GM19468 (cell line): ENCODE results near the gene FUCA1.
"Not testable (repeated sequence)": the region's sequence is repeated elsewhere in the genome, so short reads cannot be mapped to it uniquely, and the experiment has no call there.

Experiments
- ATAC-seq: cut with Tn5 transposase; IDR thresholded peaks from one replicate; pipeline ENCODE4 v1.9.1; 2021; ENCODE audit warnings: mild to moderate bottlenecking, moderate library complexity, moderate number of reproducible peaks; ENCODE audit not compliant: unreplicated experiment; ENCODE audit errors: extremely low read depth

FUCA1 gene

DNA sequence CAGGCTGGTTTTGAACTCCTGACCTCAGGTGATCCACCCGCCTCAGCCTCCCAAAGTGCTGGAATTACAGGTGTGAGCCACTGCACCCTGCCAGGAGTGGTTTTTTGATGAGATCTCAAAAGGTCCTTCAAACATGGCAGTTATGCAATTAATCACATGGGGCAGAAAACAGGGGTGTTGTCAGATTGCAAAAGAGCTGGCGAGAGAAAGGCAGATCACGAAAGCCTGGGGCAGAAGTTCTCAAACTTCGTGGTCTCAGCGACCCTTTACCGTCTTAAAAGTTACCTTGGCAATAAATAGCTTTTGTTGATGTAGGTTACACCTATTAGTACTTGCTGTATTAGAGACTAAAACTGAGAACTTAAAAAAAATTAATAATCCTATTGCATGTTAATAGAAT, 29.0 kb upstream of the FUCA1 start:
- ATAC-seq, result no peak

DNA sequence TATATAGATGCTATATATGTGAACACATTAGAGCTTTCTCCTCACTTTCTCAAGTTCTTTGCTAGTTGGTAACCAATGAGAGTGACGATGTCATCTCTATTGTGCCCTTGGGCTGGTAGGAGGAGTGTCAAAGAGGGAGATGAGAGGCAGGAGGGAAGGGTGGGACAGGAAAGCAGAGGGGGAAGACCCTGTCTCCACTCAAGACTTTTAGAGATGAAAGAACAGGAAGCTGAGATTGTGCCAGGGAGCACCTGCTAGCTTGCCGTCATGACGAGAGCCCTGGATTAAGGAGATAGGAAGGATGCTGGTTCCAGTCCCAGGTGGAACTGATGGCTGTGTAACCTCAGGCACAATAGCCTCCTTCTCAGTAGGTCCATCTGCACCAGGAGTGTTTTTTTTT, 28.4 kb upstream of the FUCA1 start:
- no peak for ATAC-seq

DNA sequence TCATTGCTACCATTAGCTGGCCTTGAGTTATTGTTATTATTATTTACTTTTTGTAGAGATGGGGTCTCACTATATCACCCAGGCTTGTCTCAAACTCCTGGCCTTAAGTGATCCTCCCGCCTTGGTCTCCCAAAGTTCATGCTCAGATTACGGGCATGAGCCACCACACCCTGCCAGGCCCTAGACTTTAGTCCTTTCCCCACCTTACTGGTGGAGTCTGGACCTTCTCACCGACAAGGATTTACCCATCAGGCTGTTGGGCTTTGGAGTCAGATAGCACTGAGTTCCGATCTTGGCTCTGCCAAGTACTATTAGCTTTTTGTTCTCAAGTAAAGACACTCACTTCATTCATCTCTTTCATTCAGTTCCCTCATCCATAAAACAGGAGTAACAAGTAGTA, 27.9 kb upstream of the FUCA1 start:
- no peak for ATAC-seq

DNA sequence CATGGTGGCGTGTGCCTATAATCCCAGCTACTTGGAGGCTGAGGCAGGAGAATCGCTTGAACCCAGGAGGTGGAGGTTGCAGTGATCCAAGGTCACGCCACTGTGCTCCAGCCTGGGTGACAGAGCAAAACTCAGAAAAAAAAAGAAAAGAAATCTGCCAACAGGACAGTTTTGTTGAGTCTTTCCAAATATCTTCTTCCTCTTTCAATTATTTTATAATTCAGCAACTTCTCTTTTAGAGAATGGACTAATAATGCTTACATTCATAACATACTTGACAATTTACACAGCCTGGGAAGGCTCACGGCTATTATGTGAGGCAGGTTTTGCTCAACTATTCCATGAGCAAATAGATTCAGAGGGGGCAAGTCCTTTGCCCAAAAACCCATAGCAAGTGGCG, 27.0 kb upstream of the FUCA1 start:
- no peak for ATAC-seq

DNA sequence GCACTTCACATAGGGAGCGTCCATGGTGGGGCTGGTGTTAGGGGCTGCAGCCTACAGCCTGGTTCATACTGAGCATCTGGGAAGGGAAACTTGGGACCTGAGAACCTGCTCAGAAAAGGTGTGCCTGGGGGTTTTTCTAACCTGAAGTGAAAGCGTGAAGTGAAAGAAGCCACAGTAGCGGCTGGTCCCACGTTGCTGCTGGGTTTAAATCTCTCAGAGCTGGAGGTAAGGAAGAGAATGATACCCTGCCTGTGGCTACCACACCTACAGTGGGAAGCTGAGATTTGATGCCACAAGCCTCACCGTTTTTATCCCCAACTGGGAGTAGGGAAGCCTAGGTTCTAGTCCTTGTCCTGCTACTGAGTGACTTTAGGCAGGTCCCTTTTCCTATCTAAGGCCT, 21.0 kb upstream of the FUCA1 start:
- no peak for ATAC-seq

DNA sequence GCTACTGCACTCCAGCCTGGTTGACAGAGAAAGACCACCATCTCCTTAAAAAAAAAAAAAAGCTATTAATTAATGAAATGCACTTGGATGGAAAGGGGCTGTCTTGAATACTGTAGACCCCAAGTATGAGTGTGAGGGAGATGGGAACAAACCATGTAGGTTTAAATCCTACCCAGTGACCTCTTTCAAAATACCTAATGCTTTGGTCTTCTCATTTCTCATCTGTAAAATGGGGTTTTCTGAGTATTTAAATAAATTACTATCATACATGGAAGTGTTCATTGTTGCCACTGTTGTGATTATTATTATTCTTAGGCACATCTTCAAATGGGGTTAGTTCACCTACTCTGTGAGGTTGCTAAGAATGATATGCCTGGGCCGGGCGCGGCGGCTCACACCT, 17.1 kb upstream of the FUCA1 start:
- no peak for ATAC-seq

DNA sequence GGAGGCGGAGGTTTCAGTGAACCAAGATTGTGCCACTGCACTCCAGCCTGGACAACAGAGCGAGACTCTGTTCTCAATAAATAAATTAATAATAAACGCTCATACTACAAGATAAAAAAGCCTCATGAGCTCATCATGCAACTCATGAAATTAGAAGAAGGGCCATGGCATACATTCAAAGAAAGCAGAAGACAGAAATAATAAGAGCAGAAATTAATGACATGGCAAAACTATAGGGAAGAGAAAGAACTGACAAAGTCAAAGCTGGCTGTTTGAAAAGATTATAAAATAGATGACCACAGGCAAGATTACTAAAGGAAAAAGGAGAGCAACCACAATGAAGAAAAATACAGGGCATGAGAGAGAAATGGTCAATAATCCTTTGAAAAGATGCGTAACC, 14.7 kb upstream of the FUCA1 start:
- ATAC-seq, result no peak

DNA sequence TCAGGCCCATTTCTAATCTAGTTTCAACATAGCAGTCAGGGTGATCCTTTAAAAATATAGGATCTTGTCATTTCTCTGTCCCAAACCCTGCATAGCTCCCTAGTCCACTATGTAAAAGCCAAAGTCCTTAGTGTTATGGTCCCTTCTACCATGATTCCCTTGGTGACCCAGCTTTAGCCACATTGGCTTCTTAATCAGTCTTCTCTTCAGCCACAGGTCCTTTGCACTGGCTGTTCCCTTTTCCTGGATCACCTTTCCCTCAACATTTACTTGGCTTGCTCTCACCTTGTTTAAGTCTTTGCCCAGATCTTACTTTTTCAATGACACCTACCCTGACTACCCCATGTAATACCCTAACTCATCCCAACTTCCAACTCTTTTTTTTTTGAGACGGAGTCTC, 11.7 kb upstream of the FUCA1 start:
- ATAC-seq, result no peak

DNA sequence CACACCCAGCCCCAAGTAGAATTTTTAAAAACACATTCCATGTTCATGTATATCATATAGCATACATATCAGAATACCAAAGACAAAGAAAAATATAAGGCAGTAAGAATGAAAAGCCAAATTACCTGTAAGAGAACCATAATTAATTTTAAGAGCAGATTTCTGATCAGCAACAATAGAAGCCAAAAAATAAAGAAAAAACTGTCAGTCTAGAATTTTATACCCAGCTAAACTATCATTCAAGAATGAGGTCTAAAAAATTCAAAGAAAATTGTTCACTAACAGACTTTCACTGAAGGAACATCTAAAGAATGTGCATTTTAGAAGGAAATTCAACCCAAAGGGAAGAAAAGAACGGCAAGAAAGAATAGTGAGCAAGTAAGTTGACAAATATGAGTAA, 10.6 kb upstream of the FUCA1 start:
- ATAC-seq, result no peak

DNA sequence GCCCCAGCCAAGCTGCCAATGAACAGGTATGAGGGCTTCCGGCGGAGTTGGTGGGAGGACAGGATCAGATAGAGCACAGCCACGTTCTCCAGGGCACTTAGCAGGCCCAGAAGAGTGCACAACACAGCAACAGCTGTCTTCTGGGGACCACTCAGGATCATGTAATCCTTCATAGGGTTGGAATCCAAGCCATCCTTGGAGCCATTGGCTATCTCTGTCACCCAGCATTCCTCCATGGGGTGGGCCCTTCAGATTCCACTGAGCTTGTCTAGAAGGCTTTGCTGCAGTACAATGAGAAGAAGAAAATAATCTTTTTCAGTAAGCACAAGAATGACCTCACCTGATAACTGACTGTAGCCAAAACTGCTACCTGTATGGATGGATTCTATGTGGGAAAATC, 7.3 kb upstream of the FUCA1 start:
- no peak for ATAC-seq

DNA sequence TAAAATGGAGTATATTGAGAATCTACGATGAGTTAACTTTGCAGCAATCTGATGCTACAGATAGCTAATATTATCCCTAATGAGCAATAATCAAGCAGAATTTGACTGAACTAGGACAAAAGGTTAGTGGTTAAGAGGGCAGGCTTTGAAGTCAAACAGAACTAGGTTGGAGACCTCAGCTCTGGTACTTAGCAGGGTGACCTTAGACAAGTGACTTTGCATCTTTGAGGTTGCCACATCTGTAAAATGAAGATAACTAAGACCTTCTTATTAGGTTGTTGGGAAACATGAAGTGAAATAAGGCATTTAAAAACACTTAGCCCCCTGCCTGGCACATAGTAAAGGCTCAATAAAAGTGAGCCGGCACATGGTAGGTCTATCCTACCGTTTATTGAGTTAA, 4.3 kb upstream of the FUCA1 start:
- no peak for ATAC-seq

DNA sequence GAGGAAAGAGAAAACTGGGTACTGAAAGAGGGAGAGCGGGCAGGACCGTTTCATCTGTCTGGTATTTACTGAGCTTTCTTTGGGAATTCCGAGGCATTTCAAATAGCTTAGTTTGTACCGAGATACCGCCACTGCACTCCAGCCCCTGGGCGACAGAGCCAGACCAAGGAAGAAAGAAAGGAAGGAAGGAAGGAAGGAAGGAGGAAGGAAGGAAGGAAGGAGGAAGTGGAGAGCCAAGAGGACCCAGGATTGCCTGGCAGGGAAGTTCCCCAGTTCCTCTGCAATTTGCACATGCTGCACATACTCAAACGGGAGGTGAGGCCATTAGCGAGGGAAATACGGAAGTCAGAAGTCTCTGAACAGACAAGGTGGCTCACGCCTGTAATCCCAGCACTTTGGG, 961 bp upstream of the FUCA1 start:
- no peak for ATAC-seq

DNA sequence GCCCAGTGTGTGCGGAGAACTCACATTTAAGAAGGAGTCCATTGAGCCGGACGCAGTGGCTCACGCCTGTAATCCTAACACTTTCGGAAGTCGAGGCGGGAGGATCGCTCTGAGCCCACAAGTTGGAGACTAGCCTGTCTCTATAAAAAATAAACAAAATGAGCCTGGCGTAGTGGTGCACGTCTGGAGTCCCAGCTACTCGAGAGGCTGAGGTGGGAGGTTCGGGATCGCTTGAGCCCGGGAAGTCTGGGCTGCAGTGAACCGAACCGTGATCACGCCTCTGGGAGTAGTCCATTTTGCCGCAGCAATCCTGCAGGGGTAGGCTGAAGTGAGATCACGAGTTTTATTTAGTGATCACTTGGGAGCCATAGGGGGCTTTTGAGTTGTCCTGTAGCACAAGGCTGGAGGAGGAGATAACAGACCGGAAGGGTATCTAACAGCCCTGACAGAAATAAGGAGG, 497 bp upstream of the FUCA1 start:
- ATAC-seq, result no peak

DNA sequence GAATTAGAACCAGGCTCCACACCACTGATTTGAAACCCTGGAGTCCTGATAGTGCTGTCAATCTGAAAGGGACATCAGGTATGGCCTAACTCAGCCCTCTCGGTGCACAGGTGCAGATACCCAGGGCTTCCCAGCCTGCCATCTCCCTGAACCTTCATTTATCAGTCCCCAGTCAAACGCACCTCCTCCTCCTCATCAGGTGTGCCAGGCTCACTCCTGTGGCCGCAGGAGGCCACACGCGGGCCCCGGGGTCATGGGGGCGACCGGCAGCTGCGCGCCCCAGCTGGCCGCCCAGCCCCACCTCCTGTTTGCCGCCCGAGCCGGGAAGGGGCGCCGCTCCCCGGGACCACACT, 572 bp downstream of the FUCA1 start:
- no peak for ATAC-seq

DNA sequence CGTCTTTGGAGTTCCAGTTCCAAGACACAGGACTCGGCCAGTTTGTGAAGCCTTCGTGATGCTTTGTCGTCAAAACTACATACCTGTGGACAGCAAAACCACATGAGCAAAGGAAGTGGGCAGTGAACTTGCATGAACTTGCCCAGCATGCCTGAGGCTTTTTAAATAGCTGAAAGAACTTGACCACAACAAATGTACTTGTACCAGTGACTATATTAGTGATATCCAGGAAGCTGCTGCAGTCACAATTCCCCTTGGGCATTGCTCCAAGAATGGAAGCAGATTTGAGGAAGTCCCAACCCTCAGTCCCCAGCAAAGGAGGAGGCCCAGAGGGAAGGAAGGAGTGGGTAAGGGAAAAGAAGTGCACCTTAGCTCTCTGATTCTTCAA, 2.6 kb downstream of the FUCA1 start:
- ATAC-seq, result no peak

DNA sequence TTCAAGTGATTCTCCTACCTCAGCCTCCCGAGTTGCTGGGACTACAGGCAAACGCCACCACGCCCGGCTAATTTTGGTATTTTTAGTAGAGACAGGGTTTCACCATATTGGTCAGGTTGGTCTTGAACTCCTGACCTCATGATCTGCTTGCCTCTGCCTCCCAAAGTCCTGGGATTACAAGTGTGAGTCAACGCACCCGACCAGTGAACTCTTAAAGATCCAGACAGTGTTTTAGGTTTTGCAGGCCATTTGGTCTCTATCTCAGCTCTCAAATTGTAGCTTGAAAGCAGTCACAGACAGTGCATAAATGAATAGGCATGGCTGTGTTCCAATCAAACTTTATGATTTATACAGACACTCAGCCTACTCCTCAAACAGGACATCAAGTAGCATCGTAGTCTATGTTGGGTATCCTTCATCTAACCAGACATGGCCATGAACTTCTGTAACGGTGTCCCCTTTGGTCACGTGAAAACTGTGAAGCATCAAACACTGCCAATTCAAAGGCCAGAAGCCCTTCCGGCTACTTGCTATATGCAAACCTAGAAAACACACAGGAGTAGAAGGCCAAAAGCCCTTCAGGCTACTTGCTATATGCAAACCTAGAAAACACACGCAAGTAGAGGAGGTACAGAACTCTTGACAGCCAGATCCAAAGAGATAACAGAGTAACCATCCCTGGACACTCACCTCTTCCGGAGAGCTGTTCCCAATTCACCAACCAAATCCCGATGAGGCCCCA, 3.1 kb downstream of the FUCA1 start:
- ATAC-seq, result no peak

DNA sequence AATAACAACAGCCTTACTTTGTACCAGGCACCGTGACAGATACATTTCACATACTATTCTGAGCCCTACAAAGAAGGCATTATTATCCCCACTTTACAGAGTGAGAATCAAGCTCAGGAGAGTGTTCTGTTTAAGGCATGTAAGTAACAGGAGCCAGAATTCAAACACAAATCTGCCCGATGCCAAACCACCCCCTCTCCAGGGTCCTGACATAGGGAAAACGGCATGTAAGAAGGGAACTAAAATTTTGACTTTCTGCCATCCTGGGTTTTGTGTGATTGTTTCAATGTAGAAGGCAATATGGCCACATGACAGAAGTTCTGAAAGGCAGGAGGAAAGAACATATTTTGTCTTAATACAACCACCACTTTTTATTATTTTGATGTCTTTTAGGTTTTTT, 5.5 kb downstream of the FUCA1 start:
- ATAC-seq, result no peak

DNA sequence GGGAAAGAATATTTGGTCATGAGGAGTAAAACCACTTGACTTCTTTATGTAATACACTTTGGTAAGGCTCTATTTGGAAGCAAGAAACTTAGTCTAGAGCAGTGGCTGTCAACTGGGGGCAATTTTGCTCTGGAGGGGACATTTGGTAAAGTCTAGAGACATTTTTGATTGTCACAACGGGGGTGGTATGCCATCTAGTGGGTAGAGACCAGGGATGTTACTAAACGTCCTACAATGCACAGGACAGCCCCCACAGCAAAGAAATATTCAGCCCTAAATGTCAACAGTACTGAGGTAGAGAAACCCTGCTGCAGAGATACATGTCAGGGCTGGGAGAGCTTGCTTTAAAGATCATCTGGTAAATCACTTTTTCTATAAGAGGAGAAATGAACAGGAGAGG, 13.5 kb downstream of the FUCA1 start:
- ATAC-seq, result no peak

DNA sequence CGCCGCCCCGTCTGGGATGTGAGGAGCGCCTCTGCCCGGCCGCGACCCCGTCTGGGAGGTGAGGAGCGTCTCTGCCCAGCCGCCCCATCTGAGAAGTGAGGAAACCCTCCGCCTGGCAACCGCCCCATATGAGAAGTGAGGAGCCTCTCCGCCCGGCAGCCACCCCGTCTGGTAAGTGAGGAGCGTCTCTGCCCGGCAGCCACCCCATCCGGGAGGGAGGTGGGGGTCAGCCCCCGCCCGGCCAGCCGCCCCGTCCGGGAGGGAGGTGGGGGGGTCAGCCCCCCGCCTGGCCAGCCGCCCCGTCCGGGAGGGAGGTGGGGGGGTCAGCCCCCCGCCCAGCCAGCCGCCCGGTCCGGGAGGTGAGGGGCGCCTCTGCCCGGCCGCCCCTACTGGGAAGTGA, 15.0 kb downstream of the FUCA1 start:
- not testable (repeated sequence) for ATAC-seq

DNA sequence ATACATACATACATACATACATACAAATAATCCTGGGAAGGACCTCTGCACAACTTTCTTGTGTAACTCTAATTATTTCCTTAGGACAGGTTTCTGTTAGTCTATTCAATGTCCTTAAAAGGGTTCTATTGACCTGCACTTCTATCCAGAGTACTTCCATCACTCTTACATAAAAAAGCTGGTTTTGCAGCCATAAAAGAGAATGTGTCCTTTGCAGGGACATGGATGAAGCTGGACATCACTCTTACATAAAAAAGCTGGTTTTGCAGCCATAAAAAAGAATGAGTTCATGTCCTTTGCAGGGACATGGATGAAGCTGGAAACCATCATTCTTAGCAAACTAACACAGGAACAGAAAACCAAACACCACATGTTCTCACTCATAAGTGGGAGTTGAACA, 16.7 kb downstream of the FUCA1 start:
- ATAC-seq, result not testable (repeated sequence)

DNA sequence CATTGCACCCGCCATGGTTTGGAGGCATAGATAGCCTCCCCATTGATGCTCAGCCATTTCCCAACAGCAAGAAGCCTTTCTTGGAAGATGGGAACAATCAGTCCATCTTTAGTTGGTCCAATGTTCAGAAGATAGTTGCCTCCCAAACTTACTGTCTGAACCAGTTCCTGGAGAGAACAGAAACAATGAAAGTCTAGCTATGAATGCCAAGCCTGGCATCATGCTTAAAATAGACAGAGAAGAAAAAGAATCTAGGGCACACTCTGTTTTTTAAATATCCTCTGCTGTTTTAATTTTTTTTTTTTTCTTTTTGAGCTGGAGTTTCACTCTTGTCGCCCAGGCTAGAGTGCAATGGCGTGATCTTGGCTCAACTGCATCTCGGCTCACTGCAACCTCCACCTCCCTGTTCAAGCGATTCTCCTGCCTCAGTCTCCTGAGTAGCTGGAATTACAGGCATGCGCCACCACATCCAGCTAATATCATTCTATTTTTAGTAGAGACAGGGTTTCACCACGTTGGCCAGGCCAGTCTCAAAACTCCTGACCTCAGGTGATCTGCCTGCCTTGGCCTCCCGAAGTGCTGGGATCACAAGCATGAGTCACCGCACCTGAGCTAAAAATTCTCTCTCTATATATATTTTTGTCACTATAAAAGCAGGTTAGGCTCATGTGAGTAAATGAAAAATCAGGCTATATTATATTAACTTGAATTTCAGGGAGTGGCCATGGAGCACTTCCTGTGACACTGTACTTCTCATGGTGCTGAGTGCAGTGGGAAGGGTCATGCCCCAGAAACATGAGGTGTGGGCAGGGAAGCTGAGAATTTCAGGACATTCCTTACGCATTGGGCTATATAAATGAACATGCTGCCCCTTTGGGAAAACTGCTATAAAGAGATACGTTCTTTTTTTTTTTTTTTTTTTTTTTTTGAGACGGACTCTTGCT, 19.1 kb downstream of the FUCA1 start:
- no peak for ATAC-seq
